Endodermal cell (in vitro differentiated cells): ENCODE data around the gene IFI30. TPM values are rescaled to one million over a fixed set of nuclear protein-coding genes. Genes with fewer than 3 reads are reported as not detected.
"Not testable (repeated sequence)": the region's sequence is repeated elsewhere in the genome, so short reads cannot be mapped to it uniquely, and the experiment has no call there.

Experiments used
- DNase-seq: peaks from one replicate; pipeline ENCODE4 v3.0.0-alpha.2; 2017
- H3K27ac ChIP-seq: 2 replicates; pipeline ENCODE4 v1.5.1; 2013; ENCODE audit warnings: mild to moderate bottlenecking, low read depth, low read length, moderate library complexity
- H3K27me3 ChIP-seq: 2 replicates; pipeline ENCODE4 v1.6.1; 2013; ENCODE audit warnings: mild to moderate bottlenecking, low read length, moderate library complexity; ENCODE audit not compliant: insufficient read depth, control insufficient read depth, poor library complexity, severe bottlenecking
- H3K36me3 ChIP-seq: 2 replicates; pipeline ENCODE4 v1.7.0; 2013; ENCODE audit warnings: mild to moderate bottlenecking, low read length, moderate library complexity; ENCODE audit not compliant: control insufficient read depth, insufficient read depth
- H3K4me1 ChIP-seq: one replicate; pipeline ENCODE4 v1.7.0; 2013; ENCODE audit warnings: low read length; ENCODE audit not compliant: control insufficient read depth, insufficient read depth
- H3K4me3 ChIP-seq: 2 replicates; pipeline ENCODE4 v1.5.1; 2013; ENCODE audit warnings: mild to moderate bottlenecking, low read length, moderate library complexity
- H3K9ac ChIP-seq: 2 replicates; pipeline ENCODE4 v1.6.1; 2013; ENCODE audit warnings: mild to moderate bottlenecking, low read length, moderate library complexity; ENCODE audit not compliant: poor library complexity, severe bottlenecking; ENCODE audit errors: extremely low read depth
- H3K9me3 ChIP-seq: 2 replicates; pipeline ENCODE4 v1.6.1; 2013; ENCODE audit warnings: mild to moderate bottlenecking, low read length, moderate library complexity; ENCODE audit not compliant: control insufficient read depth
- H3K27ac Mint-ChIP-seq: 2 replicates; pipeline ENCODE4 v1.8.0; 2020; ENCODE audit warnings: mixed read lengths
- H3K27me3 Mint-ChIP-seq: 2 replicates; pipeline ENCODE4 v1.8.0; 2021; ENCODE audit warnings: mild to moderate bottlenecking, mixed read lengths; ENCODE audit not compliant: insufficient read depth
- H3K36me3 Mint-ChIP-seq: 2 replicates; pipeline ENCODE4 v1.8.0; 2020; ENCODE audit warnings: low read depth, mixed read lengths
- H3K4me1 Mint-ChIP-seq: 2 replicates; pipeline ENCODE4 v1.8.0; 2020; ENCODE audit warnings: mixed read lengths
- H3K4me3 Mint-ChIP-seq: 2 replicates; pipeline ENCODE4 v1.8.0; 2020; ENCODE audit warnings: mild to moderate bottlenecking, moderate library complexity, mixed read lengths
- H3K9me3 Mint-ChIP-seq: 2 replicates; pipeline ENCODE4 v1.8.0; 2020; ENCODE audit warnings: mild to moderate bottlenecking, mixed read lengths
- WGBS, 2 experiments: methylation state at CpG; one replicate each; pipeline versions ENCODE4 v1.1.5 to v1.1.7; 2013; ENCODE audit warnings: missing lambda C conversion rate in 2 of 2, mixed read lengths in 1 of 2; ENCODE audit not compliant: insufficient coverage in 1 of 2, insufficient read length in 1 of 2; 5-methylcytosine and 5-hydroxymethylcytosine counted together
- total RNA-seq, 2 donors: library from RNA; stranded (reverse); fragmentation: NEBNext Ultra II Directional in 1 of 2; extraction: Animal tissue kit (Norgen Biotek cat#: 25700) in 1 of 2; gene quantifications; 2 replicates in 1 of 2; 3 replicates in 1 of 2; pipeline ENCODE4 v1.2.1, GENCODE V29; 2021
- TF ChIP-seq, protein P1 (sequence below): fragments of 200-600 bp; sonication (generic); conservative IDR thresholded peaks from 2 replicates; pipeline ENCODE4 v1.5.0; 2021; ENCODE audit warnings: antibody characterized with exemption, mild to moderate bottlenecking

IFI30 gene
- total RNA-seq, 2 donors from 2014 or later, result 10.6 to 11.0 TPM

- DNase-seq, result no peak
- Mint-ChIP-seq H3K9me3 (no peaks in the 10 kb centered on the region), H3K36me3 (peaks cover 10% of the 10 kb centered on the region), H3K4me1 (peaks cover 7% of the 10 kb centered on the region), H3K4me3 (no peak overlapping the region), H3K27me3 (no peaks in the 10 kb centered on the region), H3K27ac (peak overlapping the region; percentile 50)
- TF ChIP-seq, protein P1, sequence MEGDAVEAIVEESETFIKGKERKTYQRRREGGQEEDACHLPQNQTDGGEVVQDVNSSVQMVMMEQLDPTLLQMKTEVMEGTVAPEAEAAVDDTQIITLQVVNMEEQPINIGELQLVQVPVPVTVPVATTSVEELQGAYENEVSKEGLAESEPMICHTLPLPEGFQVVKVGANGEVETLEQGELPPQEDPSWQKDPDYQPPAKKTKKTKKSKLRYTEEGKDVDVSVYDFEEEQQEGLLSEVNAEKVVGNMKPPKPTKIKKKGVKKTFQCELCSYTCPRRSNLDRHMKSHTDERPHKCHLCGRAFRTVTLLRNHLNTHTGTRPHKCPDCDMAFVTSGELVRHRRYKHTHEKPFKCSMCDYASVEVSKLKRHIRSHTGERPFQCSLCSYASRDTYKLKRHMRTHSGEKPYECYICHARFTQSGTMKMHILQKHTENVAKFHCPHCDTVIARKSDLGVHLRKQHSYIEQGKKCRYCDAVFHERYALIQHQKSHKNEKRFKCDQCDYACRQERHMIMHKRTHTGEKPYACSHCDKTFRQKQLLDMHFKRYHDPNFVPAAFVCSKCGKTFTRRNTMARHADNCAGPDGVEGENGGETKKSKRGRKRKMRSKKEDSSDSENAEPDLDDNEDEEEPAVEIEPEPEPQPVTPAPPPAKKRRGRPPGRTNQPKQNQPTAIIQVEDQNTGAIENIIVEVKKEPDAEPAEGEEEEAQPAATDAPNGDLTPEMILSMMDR, result no peak
- 92 to 98% methylated on average over 11 to 22 of the region's 22 CpGs for WGBS, 2 experiments
- Histone ChIP-seq H3K9ac (no peak overlapping the region), H3K27me3 (no peaks in the 10 kb centered on the region), H3K27ac (peak overlapping the region; percentile 66), H3K9me3 (no peaks in the 10 kb centered on the region), H3K36me3 (peaks cover 13% of the 10 kb centered on the region), H3K4me1 (no peaks in the 10 kb centered on the region), H3K4me3 (no peak overlapping the region)
Observed at GRCh38 chr19:18156841-18157464, 16.7 kb upstream of the IFI30 start.

DNA sequence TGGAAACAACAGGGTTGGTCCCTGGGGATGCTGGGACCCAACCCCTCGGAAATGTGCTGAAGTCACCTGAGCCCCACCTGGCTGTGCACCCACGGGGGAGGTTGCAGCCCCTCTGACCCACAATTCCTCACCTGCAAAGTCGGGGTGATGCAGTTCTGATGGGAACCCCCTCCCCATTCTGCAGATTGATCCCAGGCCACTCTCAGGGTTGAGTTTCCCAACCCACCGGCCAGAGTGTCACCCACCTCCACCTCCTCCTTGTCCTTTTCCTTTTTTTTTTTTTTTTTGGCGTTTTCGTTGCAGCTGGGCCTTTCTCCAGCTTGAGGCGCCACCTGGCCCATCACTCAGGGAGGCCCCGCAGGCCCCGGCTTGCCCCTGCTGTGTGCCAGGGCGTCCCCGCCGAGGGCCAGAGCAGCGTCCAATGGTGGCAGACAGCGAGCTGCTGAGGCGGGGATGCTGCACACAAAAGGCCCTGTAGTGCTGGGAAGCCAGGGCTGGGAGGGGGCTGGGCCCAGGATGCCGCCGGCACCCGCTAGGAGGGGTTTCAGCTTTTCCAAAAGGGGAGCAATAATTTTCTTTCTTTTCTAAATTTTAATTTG, 16.0 kb upstream of the IFI30 start:
- H3K9me3 ChIP-seq, result no peaks in the 10 kb centered on the region
- Mint-ChIP-seq H3K36me3 (peaks cover 13% of the 10 kb centered on the region), H3K27me3 (no peaks in the 10 kb centered on the region), H3K9me3 (no peaks in the 10 kb centered on the region), H3K4me1 (peaks cover 7% of the 10 kb centered on the region), H3K4me3 (no peak overlapping the region), H3K27ac (no peak overlapping the region)
- TF ChIP-seq, protein P1, result no peak
- DNase-seq, result peak; percentile 72
- no peak overlapping the region for H3K4me3 ChIP-seq
- WGBS, 2 experiments, result 62 to 77% methylated on average over 13 to 18 of the region's 18 CpGs
- no peak overlapping the region for H3K9ac ChIP-seq
- peaks cover 17% of the 10 kb centered on the region for H3K36me3 ChIP-seq
- H3K27me3 ChIP-seq, result no peaks in the 10 kb centered on the region
- H3K27ac ChIP-seq, result peak overlapping the region; percentile 66
- H3K4me1 ChIP-seq, result no peaks in the 10 kb centered on the region

DNA sequence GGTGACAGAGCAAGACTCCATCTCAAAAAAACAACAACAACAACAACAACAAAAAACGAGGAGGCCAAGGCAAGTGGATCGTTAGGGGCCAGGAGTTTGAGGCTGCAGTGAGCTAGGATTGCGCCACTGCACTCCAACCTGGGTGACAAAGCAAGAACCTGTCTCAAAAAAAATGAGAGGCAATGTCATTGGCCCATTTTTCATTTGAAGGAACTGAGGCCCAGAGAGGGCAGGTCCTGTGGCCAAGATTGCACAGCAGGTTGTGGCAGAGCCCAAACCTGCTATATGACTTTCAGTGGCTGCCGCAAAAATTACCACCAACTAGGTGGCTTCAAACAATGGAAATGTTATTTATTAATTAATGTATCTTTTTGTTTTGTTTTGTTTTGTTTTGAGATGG, 15.1 kb upstream of the IFI30 start:
- no peak overlapping the region for H3K9ac ChIP-seq
- Mint-ChIP-seq H3K4me3 (no peak overlapping the region), H3K27ac (no peak overlapping the region), H3K27me3 (no peaks in the 10 kb centered on the region), H3K9me3 (no peaks in the 10 kb centered on the region), H3K4me1 (peaks cover 7% of the 10 kb centered on the region), H3K36me3 (peaks cover 20% of the 10 kb centered on the region)
- TF ChIP-seq, protein P1, result no peak
- 90 to 100% methylated on average over 2 to 4 of the region's 4 CpGs for WGBS, 2 experiments
- no peaks in the 10 kb centered on the region for H3K9me3 ChIP-seq
- no peak overlapping the region for H3K4me3 ChIP-seq
- H3K27me3 ChIP-seq, result no peaks in the 10 kb centered on the region
- no peaks in the 10 kb centered on the region for H3K4me1 ChIP-seq
- no peak overlapping the region for H3K27ac ChIP-seq
- DNase-seq, result no peak
- peaks cover 26% of the 10 kb centered on the region for H3K36me3 ChIP-seq

DNA sequence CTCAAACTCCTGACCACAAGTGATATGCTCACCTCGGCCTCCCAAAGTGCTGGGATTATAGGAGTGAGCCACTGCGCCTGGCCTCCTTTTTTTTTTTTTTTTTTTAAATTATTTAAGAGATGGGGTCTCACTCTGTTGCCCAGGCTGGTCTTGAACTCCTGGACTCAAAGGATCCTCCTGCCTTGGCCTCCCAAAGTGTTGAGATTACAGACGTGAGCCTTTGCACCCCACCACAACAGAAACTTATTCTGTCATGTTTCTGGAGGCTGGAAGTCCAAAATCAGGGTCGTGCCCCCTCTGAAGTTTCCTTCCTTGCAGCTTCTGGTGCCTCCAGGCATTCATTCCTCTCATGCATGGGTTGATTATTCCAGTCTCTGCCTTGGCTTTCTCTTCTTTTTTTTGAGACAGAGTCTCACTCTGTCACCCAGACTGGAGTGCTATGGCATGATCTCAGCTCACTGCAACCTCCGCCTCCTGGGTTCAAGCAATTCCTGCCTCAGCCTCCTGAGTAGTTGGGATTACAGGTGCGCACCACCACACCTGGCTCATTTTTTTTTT, 14.5 kb upstream of the IFI30 start:
- DNase-seq, H3K4me1 Mint-ChIP-seq, H3K4me3 ChIP-seq, H3K27ac Mint-ChIP-seq, H3K27ac ChIP-seq, H3K4me1 ChIP-seq, H3K27me3 ChIP-seq, H3K9ac ChIP-seq, H3K9me3 Mint-ChIP-seq, H3K27me3 Mint-ChIP-seq, H3K4me3 Mint-ChIP-seq, H3K9me3 ChIP-seq: not testable (repeated sequence)
- peaks cover 23% of the 10 kb centered on the region for H3K36me3 Mint-ChIP-seq
- H3K36me3 ChIP-seq, result peaks cover 27% of the 10 kb centered on the region
- WGBS, 2 experiments, result 84 to 96% methylated on average over 4 of the region's 6 CpGs
